B cell (primary cell): ENCODE results near the gene CASK.

Source experiments
- CTCF ChIP-seq: fragments of 200-600 bp; IDR thresholded peaks from one replicate; pipeline ENCODE4 v1.8.0; 2022; ENCODE audit warnings: antibody characterized with exemption, mild to moderate bottlenecking
- EZH2 ChIP-seq: IDR thresholded peaks from 2 replicates; pipeline ENCODE4 v1.6.1; 2012; ENCODE audit warnings: borderline replicate concordance, low read depth, mild to moderate bottlenecking, moderate library complexity, low read length; ENCODE audit not compliant: insufficient read depth, poor library complexity, severe bottlenecking

- TF ChIP-seq CTCF (peak; percentile 64), EZH2 (no peak)
Measured at GRCh38 chrX:41759817-41760216, 163.5 kb downstream of the CASK start.
